ENCODE data around the gene DTX4. TPM values are rescaled to one million over a fixed set of nuclear protein-coding genes. Genes with fewer than 3 reads are reported as not detected.
A peak's percentile ranks its signal among the peaks of the same experiment; 100 is the strongest.

DTX4 gene
- total RNA-seq, 1 donor from 2014 or later = 8.2 TPM

DNA sequence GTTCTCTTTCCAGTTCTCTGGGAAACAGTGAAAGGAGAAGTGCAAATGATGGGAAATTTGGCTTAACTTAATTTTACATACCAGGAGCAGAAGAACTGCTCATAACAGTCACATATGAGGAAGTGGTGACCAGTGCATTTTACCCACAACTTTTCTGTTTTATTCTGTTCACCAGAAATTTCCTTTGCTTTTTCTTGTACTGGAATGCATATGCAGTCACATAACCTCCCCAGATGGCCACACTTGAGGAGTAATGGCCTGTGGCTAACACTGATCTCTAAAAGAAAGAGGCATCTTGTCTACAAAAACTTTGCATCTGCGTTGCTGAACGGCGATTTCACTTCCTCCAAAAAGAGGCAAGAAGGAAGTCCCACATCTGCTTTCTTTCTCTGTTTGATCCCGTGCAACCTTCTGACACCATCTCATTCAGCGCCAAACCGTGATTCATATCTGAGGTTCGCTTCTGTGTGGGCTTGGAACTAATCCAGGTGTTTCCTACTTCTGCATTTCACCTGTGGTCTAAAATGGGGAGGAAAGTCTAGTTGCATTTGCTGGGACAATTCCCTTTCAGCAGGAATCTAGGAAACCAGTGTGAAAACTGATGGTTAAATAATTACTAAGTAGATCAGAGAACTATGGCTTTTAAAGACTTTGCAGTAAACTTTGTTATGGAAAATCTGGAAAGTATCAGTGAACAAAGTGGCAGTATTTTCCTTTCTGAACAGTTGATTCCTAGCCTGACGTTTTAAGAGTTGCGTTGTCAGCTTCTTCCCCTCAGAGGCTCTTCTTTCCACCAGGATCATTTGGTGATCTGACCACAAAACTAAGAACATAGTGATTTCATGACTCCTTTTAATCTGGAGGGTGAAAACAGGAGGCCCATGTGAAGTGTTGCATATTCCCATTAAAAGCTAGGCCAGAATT is 45.0 kb downstream of the DTX4 start:
- no peak for DNase-seq (ENCODE audit: low read depth)

DNA sequence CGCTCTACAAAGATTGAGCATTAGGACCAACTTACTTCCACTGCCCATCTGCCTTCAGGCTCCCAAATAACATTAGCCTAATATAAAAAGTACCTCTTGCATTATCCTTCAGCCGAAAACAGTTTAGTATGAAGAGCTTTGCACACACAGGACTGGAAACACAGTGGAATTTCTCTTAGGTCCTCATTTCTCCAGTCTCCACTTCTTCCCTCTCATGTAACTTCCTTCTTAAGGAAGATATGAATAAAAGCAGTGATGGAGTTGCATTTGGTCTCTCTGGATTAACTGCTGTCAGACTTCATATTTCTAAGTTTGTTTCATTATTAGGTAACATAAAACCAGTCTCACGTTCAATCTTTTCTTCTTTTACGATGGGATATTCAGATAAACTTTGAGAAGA is 46.4 kb downstream of the DTX4 start:
- no peak for DNase-seq (ENCODE audit: low read depth)

DNA sequence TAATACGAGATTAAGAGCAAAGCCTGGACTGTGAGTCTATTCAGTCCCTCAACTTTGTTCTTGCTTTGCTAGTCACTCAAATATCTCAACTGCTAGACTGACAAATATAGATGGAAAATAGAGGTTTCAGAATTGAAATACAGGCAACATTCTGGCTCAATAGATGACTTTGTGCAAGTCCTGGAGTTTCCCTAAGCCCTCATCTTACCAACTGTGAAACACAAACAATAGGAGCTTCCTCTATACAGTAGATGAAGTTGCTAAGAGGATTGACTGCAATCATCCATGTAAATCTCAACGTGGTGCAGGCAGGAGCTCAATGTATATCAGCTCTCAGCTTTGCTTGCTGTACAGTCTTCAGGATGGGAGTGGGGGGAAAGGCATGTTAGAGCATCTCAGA is 47.0 kb downstream of the DTX4 start:
- DNase-seq (ENCODE audit: low read depth) = no peak

DNA sequence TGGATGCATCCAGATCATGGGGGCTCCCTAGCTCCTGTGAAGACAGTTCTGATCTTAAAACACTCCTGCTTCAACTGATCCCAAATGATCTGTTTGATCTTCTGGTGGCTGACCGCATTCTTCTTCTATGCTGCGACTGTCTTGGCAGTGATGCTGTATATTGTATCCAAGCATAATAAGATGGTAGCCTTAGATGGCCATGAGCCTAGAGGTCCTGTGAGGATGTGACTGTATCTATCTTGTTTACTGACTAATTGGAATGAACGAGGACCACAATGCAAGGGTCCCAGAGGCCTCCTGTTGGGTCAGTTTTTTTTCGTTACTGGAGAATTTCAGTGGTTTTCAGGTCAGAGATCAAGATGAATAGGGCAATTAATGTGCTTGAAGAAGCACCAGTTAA is 47.9 kb downstream of the DTX4 start:
- no peak for DNase-seq (ENCODE audit: low read depth)

GRCh38 chr11:59221441-59221840 is 49.5 kb downstream of the DTX4 start:
- peak; percentile 14 for DNase-seq (ENCODE audit: low read depth)

- no peak for DNase-seq (ENCODE audit: low read depth)
Measured at GRCh38 chr11:59222464-59223060, 50.6 kb downstream of the DTX4 start.

GRCh38 chr11:59223177-59223576 is 51.2 kb downstream of the DTX4 start:
- DNase-seq (ENCODE audit: low read depth) = no peak

DNA sequence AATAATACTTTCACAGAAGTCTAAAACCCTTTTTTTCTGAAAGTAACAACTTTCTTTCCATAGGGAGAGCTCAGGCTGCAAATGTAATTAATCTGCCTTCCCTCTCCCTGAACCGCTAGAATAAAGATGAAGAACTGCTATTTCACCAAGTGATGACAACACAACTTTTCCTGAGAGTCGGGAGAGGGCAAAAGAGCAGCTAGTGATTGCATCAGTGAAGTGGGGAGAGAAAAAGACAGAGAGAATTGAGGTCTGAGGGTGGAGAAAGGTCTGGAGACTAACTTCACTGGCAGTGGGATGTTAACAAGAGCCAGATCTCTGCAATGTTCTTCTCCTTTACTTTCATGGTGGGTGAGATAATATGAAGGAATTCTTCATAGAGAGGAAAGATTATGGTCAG is 51.7 kb downstream of the DTX4 start:
- no peak for DNase-seq (ENCODE audit: low read depth)

DNA sequence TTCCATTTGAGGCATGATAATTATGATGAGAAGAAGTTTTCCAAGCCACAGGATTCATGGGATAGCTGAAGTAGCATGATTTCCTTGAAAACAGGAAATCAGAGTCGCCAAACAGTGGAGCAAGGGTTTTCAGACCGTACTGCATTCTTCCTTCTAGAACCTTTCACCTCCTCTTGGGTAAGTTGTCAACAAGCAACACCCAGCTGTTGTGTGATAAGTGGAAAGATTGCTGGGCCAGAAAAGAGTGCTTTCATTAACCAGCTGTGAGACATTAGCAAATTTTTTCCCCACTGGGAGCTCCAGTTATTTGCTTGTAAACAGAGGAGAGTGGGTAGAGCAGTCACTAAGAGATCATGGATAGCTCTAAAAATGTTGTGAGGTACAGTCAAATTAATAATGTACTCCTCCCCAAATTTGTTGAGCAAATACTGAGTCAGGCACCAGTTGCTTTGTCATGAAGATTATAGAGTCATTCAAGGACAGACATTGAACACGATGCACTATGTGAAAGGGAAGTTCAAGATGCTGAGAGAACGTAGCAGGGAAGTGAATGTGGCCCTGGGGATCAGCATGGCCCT is 52.5 kb downstream of the DTX4 start:
- DNase-seq (ENCODE audit: low read depth) = no peak

GRCh38 chr11:59225017-59225416 is 53.1 kb downstream of the DTX4 start:
- DNase-seq (ENCODE audit: low read depth) = no peak

DNA sequence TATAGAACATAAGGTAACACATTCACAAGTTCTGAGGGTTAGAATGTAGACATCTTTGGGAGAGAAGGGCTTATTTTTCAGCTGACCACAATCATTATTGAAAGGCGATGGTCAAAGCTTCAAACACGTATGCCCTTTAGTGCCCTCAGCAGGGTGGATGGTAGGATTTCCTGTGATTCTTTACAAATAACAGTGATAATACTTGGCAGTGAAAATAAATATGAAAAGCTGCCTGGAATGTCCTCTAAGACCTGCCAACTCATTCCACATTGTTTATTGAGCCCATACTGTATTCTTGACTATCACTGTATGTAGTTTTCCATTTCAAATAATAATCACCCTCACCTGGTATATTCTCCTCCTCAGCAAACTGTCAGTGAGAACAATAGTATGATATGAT is 54.5 kb downstream of the DTX4 start:
- DNase-seq (ENCODE audit: low read depth) = no peak

DNA sequence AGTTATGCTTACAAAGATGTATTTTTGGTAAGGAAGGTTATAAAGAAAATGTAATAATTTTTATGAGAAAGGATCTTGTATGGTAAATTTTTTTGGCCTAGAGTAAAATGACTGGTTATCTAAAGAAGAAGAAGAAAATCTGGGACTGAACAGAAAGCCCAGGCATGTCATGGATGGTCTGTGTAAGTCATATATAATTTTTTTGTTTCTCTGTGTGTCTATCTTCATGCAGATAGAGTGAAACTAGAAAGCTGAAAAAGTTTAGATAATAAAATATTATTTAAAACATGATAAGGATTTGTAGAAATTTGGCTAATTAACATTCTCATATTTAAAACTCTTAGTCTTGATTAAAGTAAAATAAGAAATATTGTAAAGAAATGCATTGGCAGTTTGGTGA is 68.4 kb downstream of the DTX4 start:
- no peak for DNase-seq (ENCODE audit: low read depth)

DNA sequence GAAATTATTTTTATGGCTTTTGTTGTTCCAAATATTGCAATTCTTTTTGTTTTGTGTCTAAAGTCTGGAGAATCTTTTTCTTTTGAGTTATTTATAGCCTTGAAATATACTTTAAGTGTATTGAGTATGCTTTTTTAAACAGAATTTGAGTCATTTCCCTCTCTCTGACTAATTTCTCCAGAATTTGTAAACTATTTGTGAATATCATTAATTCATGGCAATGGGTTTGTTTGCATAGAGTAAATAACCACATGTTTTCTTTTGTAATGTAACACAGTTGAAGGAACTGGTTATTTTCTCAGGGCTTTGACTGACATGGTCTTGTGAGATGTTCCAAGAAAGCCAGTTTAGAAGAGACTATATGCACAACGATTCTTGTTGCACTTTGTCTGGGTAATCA is 71.7 kb downstream of the DTX4 start:
- no peak for DNase-seq (ENCODE audit: low read depth)

DNA sequence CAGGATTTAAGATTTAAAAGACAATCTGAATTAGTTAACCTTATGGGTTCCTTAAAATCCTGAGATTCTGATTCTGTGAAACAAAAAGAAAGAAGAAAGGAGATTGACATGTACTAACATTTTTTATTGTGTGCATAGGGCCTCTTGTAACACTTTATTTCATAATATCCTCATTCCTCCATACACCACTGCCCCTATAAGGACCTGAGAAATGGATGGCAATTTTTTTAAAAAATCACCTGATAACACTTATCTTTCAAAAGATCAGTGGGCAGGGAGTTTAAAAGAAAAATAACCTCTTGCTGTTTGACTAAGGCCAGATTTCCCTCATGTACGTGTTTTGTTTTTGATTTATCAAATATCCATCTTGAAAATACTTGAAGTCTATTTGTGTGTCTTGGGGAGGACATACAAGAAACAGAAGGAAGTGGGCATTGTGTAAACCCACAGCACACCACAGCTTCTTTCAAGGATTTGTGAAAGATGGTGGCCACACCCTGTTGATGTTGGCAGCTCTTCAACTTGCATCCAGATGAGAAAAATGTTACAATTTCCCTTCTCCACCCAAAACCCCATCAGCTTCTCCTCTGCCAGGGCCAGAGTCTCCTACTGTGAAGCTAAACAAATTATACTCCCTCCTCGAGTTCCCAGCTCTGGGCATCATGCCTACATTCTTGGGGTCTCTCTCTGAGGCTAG is 75.7 kb downstream of the DTX4 start:
- DNase-seq (ENCODE audit: low read depth) = peak; percentile 30

DNA sequence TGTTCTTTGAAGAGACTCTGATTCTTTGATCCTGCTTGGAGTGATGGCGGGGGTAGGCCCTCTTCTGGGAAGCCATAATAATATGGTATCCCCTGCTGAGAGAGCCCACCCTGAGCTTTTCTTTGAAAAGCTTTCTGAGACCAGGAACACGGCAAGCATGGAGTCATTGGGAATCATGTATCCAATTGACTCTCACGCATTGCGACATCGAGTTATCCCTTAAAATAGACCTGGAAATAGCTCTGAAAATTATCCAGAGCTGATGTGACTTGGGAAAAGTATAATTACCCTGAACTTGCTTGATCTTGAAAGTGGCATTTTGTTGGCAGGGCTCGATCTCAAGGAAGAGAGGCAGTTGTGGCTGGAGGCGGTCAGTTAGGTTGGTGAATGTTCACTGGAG is 77.6 kb downstream of the DTX4 start:
- DNase-seq (ENCODE audit: low read depth) = no peak

DNA sequence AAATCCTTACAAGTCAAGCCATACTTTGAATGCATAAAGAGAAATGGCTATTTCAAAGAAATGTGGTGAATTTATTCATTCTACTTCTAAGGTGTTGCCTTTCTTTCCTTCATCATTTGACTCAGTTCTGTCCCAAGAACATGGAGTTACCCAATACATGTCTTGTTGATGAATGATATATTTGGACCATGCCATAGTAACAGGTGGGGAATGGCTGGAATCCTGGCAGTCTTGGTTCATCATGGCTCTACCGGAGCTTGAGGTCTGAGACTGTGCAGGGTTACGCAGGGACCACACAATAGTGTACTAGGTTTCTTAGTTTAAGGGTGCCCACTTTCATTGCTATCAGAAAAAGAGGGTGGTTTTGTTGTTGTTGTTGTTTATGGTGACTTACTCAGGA is 81.1 kb downstream of the DTX4 start:
- no peak for DNase-seq (ENCODE audit: low read depth)

GRCh38 chr11:59254286-59254685 is 82.4 kb downstream of the DTX4 start:
- no peak for DNase-seq (ENCODE audit: low read depth)

GRCh38 chr11:59255281-59255680 is 83.3 kb downstream of the DTX4 start:
- DNase-seq (ENCODE audit: low read depth) = no peak
